GM18505 (cell line): Measurements from ENCODE around the gene SEZ6L.

Experiments
- ATAC-seq: cut with Tn5 transposase; IDR thresholded peaks from one replicate; pipeline ENCODE4 v1.9.1; 2021; ENCODE audit not compliant: unreplicated experiment
- POLR2A ChIP-seq: IDR thresholded peaks from 4 replicates; pipeline ENCODE4 v1.6.1; 2011; ENCODE audit warnings: borderline replicate concordance; ENCODE audit not compliant: insufficient read depth, insufficient read length; ENCODE audit errors: extremely low read depth

The SEZ6L gene

DNA sequence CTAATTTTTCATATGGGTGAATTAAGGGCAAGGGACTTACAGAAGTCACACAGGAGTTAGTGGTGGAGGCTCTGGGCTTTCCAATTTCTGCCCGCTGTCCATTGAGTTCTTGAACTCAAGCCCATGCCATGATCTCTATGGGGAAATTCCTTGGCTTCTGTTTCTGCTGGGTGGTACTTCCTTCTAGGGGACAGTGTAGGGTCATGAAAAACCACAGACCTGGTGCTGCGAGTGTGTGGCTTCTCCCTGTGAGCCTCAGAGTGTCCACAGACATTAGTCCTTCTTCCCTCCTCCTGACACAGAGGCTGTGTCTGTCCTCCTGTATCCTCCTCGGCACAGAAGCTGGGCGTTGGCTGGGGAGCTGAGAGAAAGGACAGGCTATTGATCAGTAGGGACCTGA, 6.3 kb upstream of the SEZ6L start:
- no peak for ATAC-seq
- no peak for TF ChIP-seq POLR2A

DNA sequence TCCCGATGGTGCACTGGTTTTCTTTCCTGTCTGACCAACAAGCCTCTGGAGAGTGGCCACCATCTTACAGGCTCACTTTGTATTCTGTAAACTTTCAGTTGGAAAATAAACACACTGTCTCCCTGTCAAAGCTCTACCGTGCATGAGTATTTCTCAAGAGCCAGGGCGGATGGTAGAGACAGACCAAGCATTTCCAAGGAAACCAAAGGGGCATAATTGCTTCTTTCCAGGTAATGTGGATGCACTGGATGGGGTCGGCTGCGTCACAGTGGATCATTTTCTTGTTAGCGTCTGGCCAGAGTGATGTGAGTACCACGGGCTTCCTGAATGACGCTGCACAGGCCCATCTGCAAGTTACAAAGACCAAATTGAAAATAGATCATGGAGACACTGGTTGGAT, 5.1 kb upstream of the SEZ6L start:
- ATAC-seq = no peak
- TF ChIP-seq POLR2A = no peak

DNA sequence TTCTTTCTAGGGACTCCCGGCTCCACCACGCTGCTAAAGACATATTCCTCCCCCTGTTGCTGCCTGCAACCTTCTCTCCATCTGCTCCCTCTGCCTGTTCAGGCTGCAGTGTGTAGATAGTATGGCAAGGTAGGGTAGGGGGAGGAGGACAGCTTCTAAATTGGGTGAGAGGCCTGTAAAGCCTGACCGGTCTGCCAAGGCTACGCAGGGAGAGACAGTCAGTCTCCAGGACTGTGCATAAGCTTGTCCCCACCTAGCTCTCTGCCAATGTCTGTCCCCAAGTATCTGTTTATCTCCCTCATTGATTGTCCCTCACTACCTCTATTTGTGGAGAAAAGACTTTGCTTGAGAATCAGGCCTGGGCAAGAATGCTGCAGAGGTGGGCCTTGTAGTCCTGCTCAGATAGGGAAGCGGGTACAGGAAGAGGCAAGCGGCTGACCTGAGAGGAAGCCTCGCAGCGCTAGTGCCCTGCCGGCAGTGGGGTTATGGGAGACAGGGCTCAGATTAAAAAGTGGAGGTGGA, 871 bp upstream of the SEZ6L start:
- TF ChIP-seq POLR2A = no peak
- no peak for ATAC-seq

DNA sequence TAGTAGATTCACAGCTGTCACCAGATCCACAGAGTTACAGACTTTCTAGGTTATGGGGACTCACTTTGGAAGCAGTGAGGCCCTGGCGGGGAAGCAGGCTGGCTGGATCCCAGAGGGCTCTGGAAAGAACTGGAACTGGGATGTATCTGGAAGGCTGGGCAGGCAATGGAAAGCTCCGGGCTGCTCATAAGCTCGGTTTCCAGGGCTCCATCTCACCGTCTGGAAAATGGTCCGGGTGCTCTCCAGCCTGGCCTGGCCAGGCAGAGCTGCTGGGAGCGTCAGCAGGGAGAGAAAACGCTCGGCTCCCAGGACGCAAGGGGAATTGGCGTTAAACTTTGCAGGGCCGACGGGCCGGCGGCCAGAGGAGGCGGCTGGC, 335 bp upstream of the SEZ6L start:
- TF ChIP-seq POLR2A = no peak
- no peak for ATAC-seq

DNA sequence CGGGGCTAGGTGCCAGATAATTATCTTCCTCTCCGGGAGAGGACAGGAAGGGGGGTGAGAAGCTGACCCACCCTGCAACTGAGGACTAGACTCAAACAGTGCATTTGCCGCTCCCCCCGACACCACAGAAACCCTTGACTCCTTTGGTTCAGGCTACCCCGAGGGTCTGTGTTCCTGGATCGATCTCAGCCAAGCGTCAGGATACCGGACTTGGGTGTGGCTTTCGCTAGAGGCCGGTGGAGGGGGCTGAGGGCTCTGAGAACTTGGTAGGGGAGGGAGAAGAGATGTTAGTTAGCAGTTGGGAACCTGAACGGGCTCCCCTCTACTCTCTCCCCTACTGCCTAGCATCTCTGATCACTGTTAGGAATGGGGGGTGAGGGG, 840 bp downstream of the SEZ6L start:
- no peak for ATAC-seq

DNA sequence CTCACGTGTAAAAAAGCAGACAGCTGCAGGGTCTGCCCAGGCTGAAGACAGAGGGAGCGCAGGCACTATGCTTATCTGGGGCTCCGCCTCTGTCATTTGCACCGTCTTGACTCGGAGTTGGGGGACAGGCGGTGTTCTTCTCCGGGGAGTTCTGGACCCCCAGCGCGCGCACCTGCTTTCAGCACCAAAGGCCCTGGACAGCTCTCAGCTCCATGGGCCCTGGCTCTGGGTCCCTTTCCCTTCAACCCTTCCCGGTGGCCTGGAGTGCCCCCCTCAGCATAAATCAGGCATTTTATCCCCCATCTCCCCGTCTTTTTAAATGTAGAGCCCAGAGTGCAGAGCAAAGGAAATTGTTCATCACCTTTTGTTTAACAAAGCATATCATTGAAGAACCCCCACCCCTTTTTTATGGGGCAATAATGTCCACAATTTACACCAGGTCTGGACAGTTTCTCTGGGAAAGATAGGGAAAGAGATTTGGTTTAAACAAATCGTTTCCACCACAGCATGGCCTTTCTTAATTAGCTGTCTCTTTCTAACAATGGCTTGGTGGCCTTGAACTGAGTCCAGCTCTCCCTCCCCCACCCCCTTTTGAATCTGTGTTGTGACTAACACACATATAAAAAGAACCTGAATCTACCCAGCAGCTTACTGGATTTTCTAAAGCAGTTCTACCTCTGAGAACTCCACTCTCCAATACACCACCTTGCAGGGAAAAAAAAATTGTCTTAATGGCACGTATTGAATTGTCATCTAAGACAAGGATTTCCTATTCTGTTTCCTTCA, 1.7 kb downstream of the SEZ6L start:
- TF ChIP-seq POLR2A = no peak
- no peak for ATAC-seq

More for the DNA sequence above, 840 bp downstream of the SEZ6L start:
- TF ChIP-seq POLR2A = no peak

DNA sequence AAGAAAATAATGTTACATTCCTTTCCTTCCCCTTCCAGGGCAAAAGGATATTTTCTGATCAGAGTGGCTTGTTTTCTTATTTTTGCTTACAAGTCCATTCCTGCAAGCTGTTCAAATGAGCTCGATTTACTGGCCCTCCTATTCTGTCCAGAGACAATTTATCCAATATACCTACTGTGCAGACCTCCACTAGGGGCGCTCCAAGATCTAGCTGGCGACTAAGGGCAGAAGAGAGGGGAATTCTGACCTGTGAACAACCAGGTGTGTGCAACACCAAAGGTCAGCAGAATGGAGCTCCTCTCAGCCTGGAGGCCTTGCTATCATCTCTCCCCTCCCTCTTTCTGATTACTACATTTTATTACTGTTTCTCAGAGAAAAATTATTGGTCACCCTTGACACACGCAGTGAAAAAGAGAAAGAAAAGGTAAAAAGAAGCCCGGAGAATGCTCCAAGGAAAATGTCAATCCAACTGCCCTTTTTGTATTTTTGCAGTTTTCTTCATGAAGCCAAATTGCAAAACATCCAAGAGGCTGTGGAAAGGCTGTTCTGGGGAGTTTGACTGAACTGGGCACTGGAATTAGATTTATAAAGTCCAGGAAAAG, 3.2 kb downstream of the SEZ6L start:
- TF ChIP-seq POLR2A = no peak
- ATAC-seq = no peak

DNA sequence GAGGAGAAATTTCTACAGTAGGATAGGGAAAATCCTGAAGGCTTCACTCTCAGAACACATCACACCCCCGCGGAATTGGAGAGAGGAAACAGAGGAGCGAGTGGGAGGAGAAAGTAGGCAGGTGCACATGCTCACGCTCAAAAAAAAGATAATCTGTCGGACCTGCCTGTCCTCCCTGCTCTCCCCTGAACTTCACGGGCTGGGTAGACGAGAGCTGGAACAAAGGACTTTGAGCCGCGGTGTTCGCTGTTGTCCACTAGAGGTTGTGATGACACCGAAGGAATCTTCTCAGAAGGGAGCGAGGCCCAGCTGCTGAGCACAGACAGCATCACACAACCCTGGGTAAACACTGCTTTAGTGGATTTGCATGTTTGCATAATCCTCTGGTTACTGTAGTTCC, 5.0 kb downstream of the SEZ6L start:
- no peak for ATAC-seq
- no peak for TF ChIP-seq POLR2A

DNA sequence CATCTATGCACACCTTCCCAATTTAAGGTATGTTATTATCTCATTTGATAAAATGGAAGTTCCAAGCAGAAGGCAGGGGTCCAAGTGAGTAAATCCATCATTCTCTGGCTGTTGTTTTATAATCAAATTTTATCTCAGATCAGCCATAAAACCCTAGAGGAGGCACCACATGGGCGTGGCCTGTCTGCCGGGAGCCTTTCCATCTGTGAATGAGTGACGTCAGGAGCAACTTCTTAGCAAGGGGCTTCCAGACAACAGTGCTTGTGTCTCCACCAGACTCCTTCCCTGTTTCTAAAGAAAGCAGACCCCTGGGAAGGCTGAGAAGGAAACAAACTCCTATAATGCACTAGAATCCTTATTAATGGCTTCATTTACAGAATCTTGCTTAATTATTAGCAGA, 13.5 kb downstream of the SEZ6L start:
- no peak for TF ChIP-seq POLR2A
- ATAC-seq = no peak

DNA sequence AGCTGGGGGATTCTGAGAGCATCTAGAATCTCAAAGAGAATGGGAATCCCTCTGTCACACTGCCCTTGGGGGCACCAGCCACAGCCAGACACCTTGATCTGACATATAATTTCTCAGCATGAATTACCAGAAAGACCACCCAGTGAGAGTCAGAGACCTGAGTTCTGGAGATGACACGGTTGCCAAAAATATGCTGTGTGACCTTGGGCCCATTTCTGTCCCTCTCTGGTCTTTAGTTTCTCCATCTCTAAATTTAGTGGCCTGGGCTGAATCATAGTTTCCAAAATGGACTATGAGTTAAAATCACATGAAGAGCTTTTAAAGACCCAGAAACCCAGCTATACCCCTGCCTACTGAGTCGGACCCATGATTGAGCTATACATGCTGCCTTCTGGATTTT, 15.9 kb downstream of the SEZ6L start:
- no peak for ATAC-seq
- TF ChIP-seq POLR2A = no peak

DNA sequence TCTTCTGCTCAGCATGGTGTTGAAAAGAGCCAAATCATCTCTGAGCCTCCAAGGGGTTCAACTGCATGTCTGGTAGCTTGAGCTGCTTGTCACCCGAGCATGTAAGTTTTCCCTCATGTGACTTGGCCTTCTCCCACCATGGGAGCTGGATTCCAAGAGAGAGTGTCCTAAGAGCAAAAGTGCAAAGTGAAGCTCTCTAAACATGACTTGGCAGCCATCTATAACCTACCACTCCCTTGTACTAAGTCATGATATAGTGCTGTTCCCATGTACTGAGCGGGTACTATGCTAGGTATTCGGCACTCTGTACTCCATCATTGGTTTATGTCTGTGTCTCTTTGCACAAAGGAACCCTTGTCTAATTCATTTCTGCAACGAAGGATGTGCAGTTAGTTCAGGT, 19.1 kb downstream of the SEZ6L start:
- no peak for TF ChIP-seq POLR2A
- ATAC-seq = no peak

DNA sequence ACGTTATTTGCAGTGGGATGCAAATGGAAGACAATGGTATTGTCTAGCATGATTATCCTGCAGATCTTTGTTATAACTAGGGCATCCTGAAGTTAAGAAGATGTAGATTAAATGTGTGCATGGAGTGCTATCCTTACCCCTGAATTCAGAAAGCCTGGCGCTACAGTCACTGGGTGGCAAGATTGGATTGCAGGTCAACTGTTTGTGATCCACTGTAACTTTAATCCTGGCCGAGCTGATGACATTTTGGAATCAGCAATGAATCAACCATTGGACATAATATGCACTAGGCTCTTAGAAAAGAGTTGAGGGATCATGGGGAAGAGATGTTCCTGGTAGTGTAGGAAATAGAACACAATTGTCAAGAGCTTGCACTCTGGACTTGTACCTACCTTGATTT, 25.1 kb downstream of the SEZ6L start:
- no peak for ATAC-seq
- no peak for TF ChIP-seq POLR2A

DNA sequence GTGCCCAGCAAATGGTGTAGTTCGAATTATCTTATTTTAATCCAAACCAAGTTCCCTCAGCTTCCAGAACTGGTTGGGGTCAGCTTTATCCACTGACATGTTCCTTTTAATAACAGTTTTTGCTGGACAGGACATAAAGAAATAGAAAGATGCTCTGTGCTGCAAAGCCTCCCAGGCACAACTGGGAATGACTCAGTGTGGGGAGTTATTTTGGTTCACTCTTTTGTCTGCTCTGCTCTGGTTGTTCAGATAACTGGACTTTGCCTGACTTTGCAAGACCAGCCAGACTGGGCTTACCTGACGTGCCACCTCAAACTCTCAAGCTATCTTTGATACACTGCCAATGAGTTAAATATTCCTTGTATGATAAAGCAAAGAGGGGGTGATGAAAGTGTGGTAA, 25.6 kb downstream of the SEZ6L start:
- no peak for ATAC-seq
- TF ChIP-seq POLR2A = no peak

DNA sequence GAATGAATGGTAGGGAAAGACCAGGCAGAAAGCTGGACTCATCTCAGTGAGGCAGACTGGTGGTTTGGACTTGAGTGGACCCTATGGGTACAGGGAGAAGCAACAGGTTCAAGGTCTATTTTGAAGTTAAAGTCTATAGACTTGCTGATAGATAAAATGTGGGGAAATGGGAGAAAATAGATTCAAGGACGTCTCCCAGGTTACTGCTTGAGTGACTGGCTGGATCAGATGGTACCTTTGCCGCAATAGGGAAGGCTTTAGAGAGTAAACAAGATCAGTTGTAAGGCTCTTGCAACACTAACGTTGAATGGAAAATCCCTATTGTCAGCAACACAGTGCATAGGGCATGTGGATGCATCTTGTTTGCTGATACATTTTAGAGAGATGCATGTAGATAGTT, 27.4 kb downstream of the SEZ6L start:
- no peak for ATAC-seq
- no peak for TF ChIP-seq POLR2A
